GM04503 (cell line): ENCODE results near the gene ATP2B2.

ENCODE experiments used
- DNase-seq: peaks from one replicate; pipeline ENCODE4 v3.0.0-alpha.2; 2012; ENCODE audit warnings: low read depth

Gene ATP2B2

DNA sequence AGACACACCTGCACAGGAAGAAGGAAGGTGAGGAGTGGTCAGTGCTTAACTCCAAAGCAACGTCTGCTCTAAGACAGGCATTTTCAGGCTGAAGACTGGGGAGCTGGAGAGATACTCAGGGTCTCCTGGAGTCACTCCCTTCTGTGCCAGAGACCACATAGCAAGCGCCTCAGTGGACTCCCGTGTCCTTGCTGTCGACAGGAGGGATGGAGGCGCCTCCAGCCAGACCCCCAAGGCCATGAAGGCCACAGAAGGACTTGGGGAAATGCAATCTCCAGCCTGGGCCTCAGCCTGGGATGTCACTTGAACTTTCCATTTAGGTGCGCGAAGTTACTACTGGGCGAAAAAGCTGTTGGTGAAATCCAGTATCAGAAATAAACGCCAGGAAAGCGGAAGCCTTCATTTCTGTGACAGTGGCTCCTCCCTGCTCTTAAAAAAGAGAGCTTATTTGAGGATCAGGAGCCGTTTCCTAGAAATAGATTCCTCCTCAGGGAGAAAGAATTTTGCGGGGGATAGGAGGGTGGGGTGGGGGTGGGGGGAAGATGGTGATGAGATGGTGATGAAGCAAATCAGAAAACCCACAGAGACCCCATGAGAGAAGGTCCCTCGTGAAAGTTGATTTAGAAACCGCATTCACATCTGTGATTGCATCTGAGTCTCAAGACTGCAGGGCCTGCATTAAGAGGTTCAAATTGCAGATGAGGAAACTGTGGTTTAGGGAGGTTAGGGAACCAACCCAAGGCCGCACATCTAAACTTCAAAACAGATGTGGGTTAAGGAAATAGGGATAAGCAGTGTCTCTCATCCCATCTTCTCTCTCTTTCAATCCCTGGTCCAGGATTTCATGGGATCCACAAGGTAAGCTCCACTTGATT lies 78.8 kb downstream of the ATP2B2 start:
- DNase-seq: no peak

GRCh38 chr3:10423171-10423882 lies 82.1 kb downstream of the ATP2B2 start:
- DNase-seq: no peak

- no peak for DNase-seq
Observed at GRCh38 chr3:10421996-10422395, 83.4 kb downstream of the ATP2B2 start.

GRCh38 chr3:10420745-10421475 lies 84.5 kb downstream of the ATP2B2 start:
- no peak for DNase-seq

GRCh38 chr3:10419637-10420232 lies 85.7 kb downstream of the ATP2B2 start:
- no peak for DNase-seq

- no peak for DNase-seq
Observed at GRCh38 chr3:10417847-10418246, 87.5 kb downstream of the ATP2B2 start.

DNA sequence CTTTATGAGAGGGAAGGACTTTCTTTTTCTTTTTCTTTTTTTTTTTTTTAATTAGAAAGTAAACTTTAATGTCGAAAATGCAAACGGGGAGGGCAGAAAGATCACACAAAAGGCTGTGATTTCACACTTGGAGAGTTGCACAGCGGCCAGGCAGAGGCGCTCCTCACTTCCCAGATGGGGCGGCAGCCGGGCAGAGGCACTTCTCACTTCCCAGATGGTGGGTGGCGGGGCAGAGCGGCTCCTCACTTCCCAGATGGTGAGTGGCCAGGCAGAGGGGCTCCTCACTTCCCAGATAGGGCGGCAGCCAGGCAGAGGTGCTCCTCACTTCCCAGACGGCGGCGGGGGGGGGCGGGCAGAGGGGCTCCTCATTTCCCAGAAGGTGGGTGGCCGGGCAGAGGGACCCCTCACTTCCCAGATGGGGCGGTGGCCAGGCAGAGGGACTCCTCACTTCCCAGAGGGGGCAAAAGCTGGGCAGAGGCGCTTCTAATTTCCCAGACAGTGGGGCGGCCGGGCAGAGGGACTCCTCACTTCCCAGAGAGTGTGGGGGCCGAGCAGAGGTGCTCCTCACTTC lies 88.6 kb downstream of the ATP2B2 start:
- no peak for DNase-seq

GRCh38 chr3:10413041-10413440 lies 92.3 kb downstream of the ATP2B2 start:
- DNase-seq: no peak

- DNase-seq: no peak
Observed at GRCh38 chr3:10411598-10412332, 93.6 kb downstream of the ATP2B2 start.

GRCh38 chr3:10410383-10411002 lies 94.9 kb downstream of the ATP2B2 start:
- no peak for DNase-seq

GRCh38 chr3:10408680-10409079 lies 96.7 kb downstream of the ATP2B2 start:
- DNase-seq: no peak

- DNase-seq: no peak
Observed at GRCh38 chr3:10407361-10407760, 98.0 kb downstream of the ATP2B2 start.

DNA sequence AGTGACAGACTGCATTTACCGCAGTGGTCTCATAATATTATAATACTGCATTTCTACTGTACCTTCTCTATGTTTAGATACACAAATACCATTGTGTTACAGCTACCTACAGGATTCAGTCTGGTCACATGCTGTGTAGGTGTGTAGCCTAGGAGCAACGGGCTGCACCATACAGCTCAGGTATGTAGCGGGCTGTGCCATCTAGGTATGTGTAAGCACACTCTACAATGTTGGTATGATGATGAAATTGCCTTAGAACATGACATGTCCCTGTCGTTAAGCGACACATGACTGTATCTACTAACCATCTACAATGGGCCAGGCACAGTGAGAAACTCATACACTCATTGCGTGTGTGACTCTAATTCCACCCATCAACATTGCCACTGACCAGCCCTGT lies 99.0 kb downstream of the ATP2B2 start:
- DNase-seq: no peak

DNA sequence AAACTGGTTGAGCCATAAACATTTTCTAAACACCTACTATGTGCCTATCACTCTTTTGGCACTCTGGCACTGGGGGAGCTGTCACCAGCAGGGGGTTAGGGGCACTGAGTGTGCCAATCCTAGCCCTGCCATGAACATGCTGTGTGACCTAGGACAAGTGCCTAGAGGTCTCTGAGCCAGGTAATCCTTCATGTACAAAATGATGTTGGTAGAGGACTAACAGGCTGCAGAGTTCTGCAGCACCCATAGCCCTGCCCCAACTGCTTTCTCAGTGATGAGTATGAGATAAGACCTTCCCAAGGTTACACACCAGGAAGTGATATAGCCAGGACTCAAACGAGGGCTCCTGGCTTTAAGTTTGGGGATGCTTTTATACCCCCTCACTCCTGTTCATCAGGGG lies 99.6 kb downstream of the ATP2B2 start:
- no peak for DNase-seq

DNA sequence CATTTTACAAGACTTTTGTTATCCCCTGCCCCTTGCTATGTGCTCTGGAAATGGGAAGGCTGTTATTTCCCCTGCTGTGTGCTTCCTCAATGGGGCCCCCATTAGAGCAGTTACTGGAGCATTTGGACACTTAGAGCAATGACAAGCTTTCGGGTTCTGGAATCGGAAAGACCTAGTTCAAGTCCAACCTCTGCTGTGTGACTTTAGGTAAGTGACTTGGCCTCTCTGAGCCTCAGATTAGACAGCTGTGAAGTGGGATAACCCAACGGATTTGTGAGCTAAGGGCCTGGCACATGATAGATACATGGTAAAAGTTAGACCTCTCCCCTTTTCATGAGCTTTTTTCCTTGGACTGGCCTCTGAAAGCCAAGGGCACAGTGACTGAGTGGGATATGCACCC lies 100.5 kb downstream of the ATP2B2 start:
- DNase-seq: no peak

GRCh38 chr3:10404377-10404776 lies 101.0 kb downstream of the ATP2B2 start:
- DNase-seq: no peak

DNA sequence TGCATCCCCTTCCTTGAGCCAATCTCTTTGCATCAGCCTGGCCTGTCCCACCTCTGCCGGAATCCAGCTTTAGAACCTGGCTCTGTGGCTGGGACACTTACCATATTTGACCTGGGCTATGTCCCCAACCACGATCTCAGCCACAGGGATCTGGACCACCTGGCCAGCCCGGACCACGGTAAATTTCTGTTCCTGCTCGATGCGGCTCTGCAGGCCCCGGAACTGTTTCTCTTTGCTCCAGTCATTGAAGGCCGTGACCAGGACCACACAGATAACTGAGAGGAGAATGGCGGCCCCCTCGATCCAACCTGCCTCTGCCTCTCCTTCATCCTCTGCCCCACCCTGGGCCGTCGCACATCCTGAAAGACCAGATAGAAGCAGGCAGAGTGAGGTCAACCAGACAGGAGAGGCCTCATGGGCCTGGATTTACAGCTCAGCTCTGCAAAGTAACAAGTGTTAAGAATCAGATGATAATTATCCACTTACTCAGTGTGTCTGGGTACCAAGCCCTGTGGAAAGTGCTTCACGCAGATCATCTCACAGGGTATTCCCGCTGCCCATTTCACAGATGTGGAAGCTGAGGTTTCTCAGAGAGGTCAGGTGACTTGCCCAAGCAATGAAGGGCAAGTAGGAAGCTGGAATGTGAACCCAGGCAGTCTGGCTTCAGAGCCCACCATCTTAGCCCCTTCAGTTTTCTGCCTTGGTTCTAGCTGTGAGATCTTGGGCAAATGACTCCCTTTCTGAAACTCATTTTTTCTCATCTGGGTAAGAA lies 103.2 kb downstream of the ATP2B2 start:
- no peak for DNase-seq

DNA sequence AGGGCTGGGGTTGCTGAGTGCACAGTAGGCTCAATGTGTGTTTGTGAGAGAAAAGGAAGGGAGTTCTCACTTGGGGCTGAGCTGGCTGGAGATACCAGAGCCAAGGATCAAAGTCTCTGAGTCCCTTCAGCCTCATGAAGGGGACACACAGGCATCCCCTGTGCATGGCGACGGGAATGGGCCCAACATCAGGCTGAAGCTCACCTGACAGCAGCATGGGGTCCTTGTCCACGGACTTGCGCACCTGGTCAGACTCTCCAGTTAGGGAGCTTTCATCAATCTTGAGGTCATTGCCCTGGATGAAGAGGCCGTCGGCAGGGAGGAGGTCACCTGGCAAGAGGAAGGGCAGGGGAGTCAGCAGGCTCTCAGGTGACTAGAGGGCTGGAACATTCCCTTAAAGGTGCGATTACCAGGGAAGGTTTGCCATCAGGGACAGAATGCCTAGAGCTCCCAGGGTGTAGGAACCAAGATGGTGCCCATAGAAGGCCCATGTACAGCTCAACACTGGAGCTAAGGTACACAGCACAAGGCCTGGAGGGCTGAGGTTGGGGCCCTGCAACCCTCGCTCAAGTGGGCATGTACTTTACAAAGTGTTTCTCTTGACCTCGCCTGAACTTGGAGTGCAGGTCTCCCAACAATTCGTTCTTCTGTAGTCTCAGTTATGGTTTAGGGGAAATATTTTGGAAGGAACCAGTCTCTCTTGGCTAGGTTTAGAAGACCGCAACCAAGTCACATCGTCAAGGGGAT lies 104.5 kb downstream of the ATP2B2 start:
- DNase-seq: no peak

GRCh38 chr3:10400050-10400748 lies 105.2 kb downstream of the ATP2B2 start:
- DNase-seq: no peak
